Measurements from ENCODE around the gene ADD1. TPM values are rescaled to one million over a fixed set of nuclear protein-coding genes. Genes with fewer than 3 reads are reported as not detected.

ADD1 gene
- total RNA-seq, 3 donors from 2014 or later, result 147 to 175 (median 153) TPM

GRCh38 chr4:2924765-2925301 is 81.2 kb downstream of the ADD1 start:
- Mint-ChIP-seq H3K27me3 (ENCODE audit: low read depth) (no peaks in the 10 kb centered on the region), H3K4me3 (no peak overlapping the region), H3K36me3 (ENCODE audit: insufficient read depth) (peaks cover 35% of the 10 kb centered on the region), H3K9me3 (no peaks in the 10 kb centered on the region), H3K4me1 (ENCODE audit: low read depth) (peaks cover 38% of the 10 kb centered on the region)
- no peak for ATAC-seq
- no peak for DNase-seq

- Mint-ChIP-seq H3K4me3 (no peak overlapping the region), H3K4me1 (ENCODE audit: low read depth) (peaks cover 31% of the 10 kb centered on the region), H3K27me3 (ENCODE audit: low read depth) (no peaks in the 10 kb centered on the region), H3K9me3 (no peaks in the 10 kb centered on the region), H3K36me3 (ENCODE audit: insufficient read depth) (peaks cover 30% of the 10 kb centered on the region)
- DNase-seq (no peak), ATAC-seq (no peak)
These were observed 81.9 kb downstream of the ADD1 start for GRCh38 chr4:2925496-2925895.

GRCh38 chr4:2925931-2926860 is 82.6 kb downstream of the ADD1 start:
- DNase-seq (peak; percentile 3), ATAC-seq (no peak)
- no peaks in the 10 kb centered on the region for H3K27me3 Mint-ChIP-seq (ENCODE audit: low read depth)
- peaks cover 28% of the 10 kb centered on the region for H3K36me3 Mint-ChIP-seq (ENCODE audit: insufficient read depth)
- H3K9me3 Mint-ChIP-seq, result no peaks in the 10 kb centered on the region
- no peak overlapping the region for H3K4me3 Mint-ChIP-seq
- H3K4me1 Mint-ChIP-seq (ENCODE audit: low read depth), result peaks cover 26% of the 10 kb centered on the region

- H3K4me1 Mint-ChIP-seq (ENCODE audit: low read depth), result peaks cover 24% of the 10 kb centered on the region
- H3K4me3 Mint-ChIP-seq, result no peak overlapping the region
- ATAC-seq, result no peak
- H3K36me3 Mint-ChIP-seq (ENCODE audit: insufficient read depth), result peaks cover 22% of the 10 kb centered on the region
- no peaks in the 10 kb centered on the region for H3K27me3 Mint-ChIP-seq (ENCODE audit: low read depth)
- H3K9me3 Mint-ChIP-seq, result no peaks in the 10 kb centered on the region
- no peak for DNase-seq
These were observed 83.5 kb downstream of the ADD1 start for GRCh38 chr4:2927016-2927695.

GRCh38 chr4:2927696-2928075 is 84.0 kb downstream of the ADD1 start:
- Mint-ChIP-seq H3K4me3 (no peak overlapping the region), H3K4me1 (ENCODE audit: low read depth) (peaks cover 22% of the 10 kb centered on the region), H3K9me3 (no peaks in the 10 kb centered on the region), H3K36me3 (ENCODE audit: insufficient read depth) (peaks cover 19% of the 10 kb centered on the region), H3K27me3 (ENCODE audit: low read depth) (no peaks in the 10 kb centered on the region)
- DNase-seq (no peak), ATAC-seq (no peak)

- H3K9me3 Mint-ChIP-seq, result no peaks in the 10 kb centered on the region
- no peak for ATAC-seq
- H3K36me3 Mint-ChIP-seq (ENCODE audit: insufficient read depth), result peaks cover 23% of the 10 kb centered on the region
- no peak for DNase-seq
- no peaks in the 10 kb centered on the region for H3K27me3 Mint-ChIP-seq (ENCODE audit: low read depth)
- no peak overlapping the region for H3K4me3 Mint-ChIP-seq
- H3K4me1 Mint-ChIP-seq (ENCODE audit: low read depth), result peaks cover 22% of the 10 kb centered on the region
These were observed 84.9 kb downstream of the ADD1 start for GRCh38 chr4:2928242-2929176.

GRCh38 chr4:2929469-2929868 is 85.8 kb downstream of the ADD1 start:
- Mint-ChIP-seq H3K36me3 (ENCODE audit: insufficient read depth) (peaks cover 23% of the 10 kb centered on the region), H3K9me3 (no peaks in the 10 kb centered on the region)
- DNase-seq, result no peak

GRCh38 chr4:2930135-2930757 is 86.6 kb downstream of the ADD1 start:
- no peak overlapping the region for H3K4me3 Mint-ChIP-seq
- no peak for ATAC-seq
- peaks cover 21% of the 10 kb centered on the region for H3K36me3 Mint-ChIP-seq (ENCODE audit: insufficient read depth)
- DNase-seq, result no peak
- H3K9me3 Mint-ChIP-seq, result no peaks in the 10 kb centered on the region
- H3K27me3 Mint-ChIP-seq (ENCODE audit: low read depth), result no peaks in the 10 kb centered on the region
- peaks cover 18% of the 10 kb centered on the region for H3K4me1 Mint-ChIP-seq (ENCODE audit: low read depth)

More at GRCh38 chr4:2929469-2929868, 85.8 kb downstream of the ADD1 start:
- ATAC-seq, result no peak
- Mint-ChIP-seq H3K27me3 (ENCODE audit: low read depth) (no peaks in the 10 kb centered on the region), H3K4me3 (no peak overlapping the region), H3K4me1 (ENCODE audit: low read depth) (peaks cover 18% of the 10 kb centered on the region)

GRCh38 chr4:2930758-2931511 is 87.3 kb downstream of the ADD1 start:
- H3K27me3 Mint-ChIP-seq (ENCODE audit: low read depth), result no peaks in the 10 kb centered on the region
- DNase-seq (no peak), ATAC-seq (no peak)
- H3K9me3 Mint-ChIP-seq, result no peaks in the 10 kb centered on the region
- H3K36me3 Mint-ChIP-seq (ENCODE audit: insufficient read depth), result peaks cover 19% of the 10 kb centered on the region
- no peak overlapping the region for H3K4me3 Mint-ChIP-seq
- peaks cover 23% of the 10 kb centered on the region for H3K4me1 Mint-ChIP-seq (ENCODE audit: low read depth)

- Mint-ChIP-seq H3K4me1 (ENCODE audit: low read depth) (peaks cover 31% of the 10 kb centered on the region), H3K4me3 (peak overlapping the region; percentile 93), H3K27me3 (ENCODE audit: low read depth) (no peaks in the 10 kb centered on the region), H3K36me3 (ENCODE audit: insufficient read depth) (peaks cover 18% of the 10 kb centered on the region), H3K9me3 (no peaks in the 10 kb centered on the region)
- DNase-seq, result peak; percentile 37
- ATAC-seq, result peak; percentile 4 to 8
These were observed 88.1 kb downstream of the ADD1 start for GRCh38 chr4:2931512-2932301.

- DNase-seq (no peak), ATAC-seq (no peak)
- Mint-ChIP-seq H3K9me3 (no peaks in the 10 kb centered on the region), H3K27me3 (ENCODE audit: low read depth) (no peaks in the 10 kb centered on the region), H3K4me3 (peak overlapping the region; percentile 93), H3K36me3 (ENCODE audit: insufficient read depth) (peaks cover 24% of the 10 kb centered on the region), H3K4me1 (ENCODE audit: low read depth) (peaks cover 38% of the 10 kb centered on the region)
These were observed 88.8 kb downstream of the ADD1 start for GRCh38 chr4:2932321-2932950.

GRCh38 chr4:2932951-2933565 is 89.4 kb downstream of the ADD1 start:
- DNase-seq (no peak), ATAC-seq (no peak)
- peaks cover 43% of the 10 kb centered on the region for H3K4me1 Mint-ChIP-seq (ENCODE audit: low read depth)
- H3K4me3 Mint-ChIP-seq, result peak overlapping the region; percentile 93
- no peaks in the 10 kb centered on the region for H3K27me3 Mint-ChIP-seq (ENCODE audit: low read depth)
- H3K36me3 Mint-ChIP-seq (ENCODE audit: insufficient read depth), result peaks cover 24% of the 10 kb centered on the region
- H3K9me3 Mint-ChIP-seq, result no peaks in the 10 kb centered on the region

Measured in activated T-cell treated with anti-CD3 and anti-CD28 coated beads, Interleukin-2, amount 50 U/mL, for 4 hours (primary cell).